ENCODE results near the gene PAMR1. TPM values are rescaled to one million over a fixed set of nuclear protein-coding genes. Genes with fewer than 3 reads are reported as not detected.

PAMR1 gene
- total and polyA plus RNA-seq, 2 donors (not counting 1 experiment from before 2014, with no cell fraction given), result 120 to 159 TPM

DNA sequence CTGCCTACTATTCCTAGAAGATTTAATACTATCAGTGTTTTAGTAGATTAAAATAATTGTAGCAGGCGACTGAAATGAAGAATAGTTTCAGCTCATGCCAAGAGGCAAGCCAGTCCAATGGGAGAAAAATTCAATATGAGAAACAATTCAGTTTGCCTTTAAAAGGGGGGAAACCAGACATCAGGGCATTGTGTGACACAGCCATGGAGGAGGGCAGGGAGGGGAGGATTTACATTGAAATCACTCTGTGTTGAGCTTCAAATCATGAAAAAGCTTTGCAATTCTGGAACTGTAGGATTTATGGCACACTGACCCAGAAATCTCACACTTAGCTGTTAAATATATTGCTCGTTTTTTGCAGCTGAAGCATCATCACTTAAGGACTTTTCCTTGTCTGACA lies 110.6 kb downstream of the PAMR1 start:
- no peak overlapping the region for H3K9ac ChIP-seq (ENCODE audit: insufficient read depth, low read length)
- H3K4me1 ChIP-seq (ENCODE audit: control insufficient read depth, extremely low read depth, insufficient read depth, low read length), result no peaks in the 10 kb centered on the region
- H3K9me3 ChIP-seq (ENCODE audit: control insufficient read depth, insufficient read depth, low read depth, low read length), result no peaks in the 10 kb centered on the region
- DNase-seq (ENCODE audit: low read depth in 2 of 2), result no peak
- H3K27ac ChIP-seq (ENCODE audit: insufficient read depth, low read length), result no peak overlapping the region
- no peaks in the 10 kb centered on the region for H3K79me2 ChIP-seq (ENCODE audit: control insufficient read depth, insufficient read depth, low read length)
- TF ChIP-seq, protein P1, sequence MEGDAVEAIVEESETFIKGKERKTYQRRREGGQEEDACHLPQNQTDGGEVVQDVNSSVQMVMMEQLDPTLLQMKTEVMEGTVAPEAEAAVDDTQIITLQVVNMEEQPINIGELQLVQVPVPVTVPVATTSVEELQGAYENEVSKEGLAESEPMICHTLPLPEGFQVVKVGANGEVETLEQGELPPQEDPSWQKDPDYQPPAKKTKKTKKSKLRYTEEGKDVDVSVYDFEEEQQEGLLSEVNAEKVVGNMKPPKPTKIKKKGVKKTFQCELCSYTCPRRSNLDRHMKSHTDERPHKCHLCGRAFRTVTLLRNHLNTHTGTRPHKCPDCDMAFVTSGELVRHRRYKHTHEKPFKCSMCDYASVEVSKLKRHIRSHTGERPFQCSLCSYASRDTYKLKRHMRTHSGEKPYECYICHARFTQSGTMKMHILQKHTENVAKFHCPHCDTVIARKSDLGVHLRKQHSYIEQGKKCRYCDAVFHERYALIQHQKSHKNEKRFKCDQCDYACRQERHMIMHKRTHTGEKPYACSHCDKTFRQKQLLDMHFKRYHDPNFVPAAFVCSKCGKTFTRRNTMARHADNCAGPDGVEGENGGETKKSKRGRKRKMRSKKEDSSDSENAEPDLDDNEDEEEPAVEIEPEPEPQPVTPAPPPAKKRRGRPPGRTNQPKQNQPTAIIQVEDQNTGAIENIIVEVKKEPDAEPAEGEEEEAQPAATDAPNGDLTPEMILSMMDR (conservative IDR thresholded peaks at IDR 0.05 in 1 of 2, IDR thresholded peaks at IDR 0.05 in 1 of 2; ENCODE audit: low read depth in 1 of 2, low read length in 2 of 2), result no peak
- no peak for TF ChIP-seq EZH2 (IDR thresholded peaks at IDR 0.05; ENCODE audit: low read length, missing control alignments)
- H2AFZ ChIP-seq (ENCODE audit: low read length), result no peak overlapping the region
- no peak overlapping the region for H3K4me3 ChIP-seq (replicated peaks in 1 of 4; ENCODE audit: control extremely low read depth in 1 of 4, insufficient read depth in 1 of 4, low read depth in 3 of 4, low read length in 4 of 4)
- H3K27me3 ChIP-seq (ENCODE audit: control insufficient read depth, insufficient read depth, low read length), result peaks cover 16% of the 10 kb centered on the region
- no peaks in the 10 kb centered on the region for H3K36me3 ChIP-seq (ENCODE audit: control insufficient read depth, insufficient read depth, low read length)
- H4K20me1 ChIP-seq (ENCODE audit: control insufficient read depth, extremely low read depth, insufficient read depth, low read length), result no peaks in the 10 kb centered on the region
- H3K4me2 ChIP-seq (ENCODE audit: extremely low read depth, insufficient read depth, low read length), result no peak overlapping the region

DNA sequence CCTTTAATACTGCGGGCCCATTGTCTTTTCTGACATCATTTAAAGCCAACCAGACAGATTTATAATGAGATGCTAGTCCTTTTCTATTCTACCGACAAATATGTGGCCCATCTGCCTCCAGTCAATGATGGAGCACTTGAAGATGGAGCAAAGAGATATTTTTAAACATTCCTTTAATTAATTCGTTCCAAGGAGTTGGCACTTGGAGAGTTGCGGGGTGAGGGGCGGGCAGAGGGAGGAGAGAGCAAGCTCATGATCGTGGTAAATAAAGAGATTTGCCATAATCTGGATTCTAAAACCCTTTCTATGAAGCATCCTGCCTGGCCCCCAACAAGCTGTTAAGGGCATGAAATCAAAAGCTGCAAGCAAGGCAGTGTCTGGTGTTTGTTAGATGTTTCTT lies 111.1 kb downstream of the PAMR1 start:
- Histone ChIP-seq H3K79me2 (ENCODE audit: control insufficient read depth, insufficient read depth, low read length) (no peaks in the 10 kb centered on the region), H3K27ac (ENCODE audit: insufficient read depth, low read length) (no peak overlapping the region), H3K36me3 (ENCODE audit: control insufficient read depth, insufficient read depth, low read length) (no peaks in the 10 kb centered on the region), H3K9ac (ENCODE audit: insufficient read depth, low read length) (no peak overlapping the region), H4K20me1 (ENCODE audit: control insufficient read depth, extremely low read depth, insufficient read depth, low read length) (no peaks in the 10 kb centered on the region), H2AFZ (ENCODE audit: low read length) (no peak overlapping the region), H3K9me3 (ENCODE audit: control insufficient read depth, insufficient read depth, low read depth, low read length) (no peaks in the 10 kb centered on the region), H3K4me3 (replicated peaks in 1 of 4; ENCODE audit: control extremely low read depth in 1 of 4, insufficient read depth in 1 of 4, low read depth in 3 of 4, low read length in 4 of 4) (no peak overlapping the region), H3K4me1 (ENCODE audit: control insufficient read depth, extremely low read depth, insufficient read depth, low read length) (no peaks in the 10 kb centered on the region), H3K27me3 (ENCODE audit: control insufficient read depth, insufficient read depth, low read length) (peaks cover 16% of the 10 kb centered on the region), H3K4me2 (ENCODE audit: extremely low read depth, insufficient read depth, low read length) (no peak overlapping the region)
- no peak for TF ChIP-seq EZH2 (IDR thresholded peaks at IDR 0.05; ENCODE audit: low read length, missing control alignments)
- TF ChIP-seq, protein P1 (conservative IDR thresholded peaks at IDR 0.05 in 1 of 2, IDR thresholded peaks at IDR 0.05 in 1 of 2; ENCODE audit: low read depth in 1 of 2, low read length in 2 of 2), result no peak
- DNase-seq (ENCODE audit: low read depth in 2 of 2), result no peak

DNA sequence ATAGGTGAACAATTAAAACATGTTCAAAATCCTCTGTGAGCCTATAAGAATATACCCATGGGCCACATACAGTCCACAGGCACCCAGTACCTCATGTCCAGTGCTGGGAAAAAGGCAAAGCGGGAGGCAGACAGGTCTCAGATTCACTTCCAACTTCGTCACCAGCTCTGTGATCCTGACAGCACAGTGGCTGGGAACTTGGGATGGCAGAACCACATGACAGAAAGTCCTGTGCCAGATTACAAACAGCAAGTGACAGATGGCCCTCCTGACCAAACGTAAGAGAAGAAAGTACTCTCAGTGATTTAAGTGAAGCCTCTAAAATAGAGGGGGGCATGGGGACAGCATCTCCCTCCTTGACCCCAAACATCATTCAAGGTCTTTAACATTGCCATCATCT lies 111.8 kb downstream of the PAMR1 start:
- no peak for TF ChIP-seq EZH2 (IDR thresholded peaks at IDR 0.05; ENCODE audit: low read length, missing control alignments)
- TF ChIP-seq, protein P1 (conservative IDR thresholded peaks at IDR 0.05 in 1 of 2, IDR thresholded peaks at IDR 0.05 in 1 of 2; ENCODE audit: low read depth in 1 of 2, low read length in 2 of 2), result no peak
- Histone ChIP-seq H3K79me2 (ENCODE audit: control insufficient read depth, insufficient read depth, low read length) (no peaks in the 10 kb centered on the region), H3K4me3 (replicated peaks in 1 of 4; ENCODE audit: control extremely low read depth in 1 of 4, insufficient read depth in 1 of 4, low read depth in 3 of 4, low read length in 4 of 4) (no peak overlapping the region), H3K9ac (ENCODE audit: insufficient read depth, low read length) (no peak overlapping the region), H3K27ac (ENCODE audit: insufficient read depth, low read length) (no peak overlapping the region), H4K20me1 (ENCODE audit: control insufficient read depth, extremely low read depth, insufficient read depth, low read length) (no peaks in the 10 kb centered on the region), H3K4me1 (ENCODE audit: control insufficient read depth, extremely low read depth, insufficient read depth, low read length) (no peaks in the 10 kb centered on the region), H3K36me3 (ENCODE audit: control insufficient read depth, insufficient read depth, low read length) (no peaks in the 10 kb centered on the region), H2AFZ (ENCODE audit: low read length) (no peak overlapping the region), H3K9me3 (ENCODE audit: control insufficient read depth, insufficient read depth, low read depth, low read length) (no peaks in the 10 kb centered on the region), H3K27me3 (ENCODE audit: control insufficient read depth, insufficient read depth, low read length) (peaks cover 16% of the 10 kb centered on the region), H3K4me2 (ENCODE audit: extremely low read depth, insufficient read depth, low read length) (no peak overlapping the region)
- DNase-seq (ENCODE audit: low read depth in 2 of 2), result no peak

Measured in fibroblast of lung (primary cell).